ENCODE measurements around the gene PSMB5. TPM values are rescaled to one million over a fixed set of nuclear protein-coding genes. Genes with fewer than 3 reads are reported as not detected.

The PSMB5 gene
- total and polyA plus RNA-seq, 8 donors = 29.6 to 62.9 (median 45.9) TPM

DNA sequence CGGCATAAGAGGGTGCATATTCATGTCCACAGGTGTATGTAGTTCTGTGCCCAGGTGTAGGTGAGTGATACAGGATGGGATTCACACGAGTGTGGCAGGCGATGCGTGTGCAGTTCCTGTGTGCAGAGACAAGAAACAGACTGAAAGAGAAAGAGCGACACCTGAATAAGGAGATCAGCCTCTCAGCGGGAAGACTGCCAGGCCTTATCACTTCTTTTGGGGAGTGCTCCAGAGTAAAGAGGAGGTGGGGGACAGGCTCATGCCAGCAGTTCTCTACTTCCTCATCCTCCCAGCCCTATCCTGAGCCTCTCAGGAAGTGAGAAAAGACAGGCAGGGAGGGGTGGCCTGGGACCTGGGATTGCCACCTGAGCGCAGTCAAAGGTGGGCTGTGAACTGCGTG lies 10.1 kb upstream of the PSMB5 start:
- H3K4me3 ChIP-seq = no peak overlapping the region
- intact Hi-C loops (cut with DNase I) = loop anchor here in 1 of 3 donors (5.0 kb wide), 1 partner anchor 48 kb away; no protein-coding TSS in a partner anchor

DNA sequence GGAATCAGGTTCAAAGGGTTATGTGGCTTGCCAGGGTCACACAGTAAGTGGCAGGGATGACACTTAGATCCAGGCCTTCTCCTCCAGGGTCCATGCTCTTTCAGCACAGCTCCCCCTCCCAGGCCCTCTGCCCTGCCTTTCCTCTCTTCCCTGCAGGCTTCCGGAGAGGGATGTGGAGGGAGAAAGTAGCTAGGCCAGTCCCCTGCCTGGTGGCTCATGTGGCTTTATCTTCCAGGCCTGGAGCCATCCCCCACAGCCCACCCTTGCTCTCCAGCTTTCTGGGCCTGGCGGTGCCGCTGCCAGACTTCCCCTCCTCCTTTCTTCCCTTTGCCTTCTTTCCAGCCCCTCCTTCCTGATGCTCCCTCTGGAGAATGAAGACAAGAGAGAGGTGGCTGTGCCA lies 9.1 kb upstream of the PSMB5 start:
- TF ChIP-seq, protein P1, sequence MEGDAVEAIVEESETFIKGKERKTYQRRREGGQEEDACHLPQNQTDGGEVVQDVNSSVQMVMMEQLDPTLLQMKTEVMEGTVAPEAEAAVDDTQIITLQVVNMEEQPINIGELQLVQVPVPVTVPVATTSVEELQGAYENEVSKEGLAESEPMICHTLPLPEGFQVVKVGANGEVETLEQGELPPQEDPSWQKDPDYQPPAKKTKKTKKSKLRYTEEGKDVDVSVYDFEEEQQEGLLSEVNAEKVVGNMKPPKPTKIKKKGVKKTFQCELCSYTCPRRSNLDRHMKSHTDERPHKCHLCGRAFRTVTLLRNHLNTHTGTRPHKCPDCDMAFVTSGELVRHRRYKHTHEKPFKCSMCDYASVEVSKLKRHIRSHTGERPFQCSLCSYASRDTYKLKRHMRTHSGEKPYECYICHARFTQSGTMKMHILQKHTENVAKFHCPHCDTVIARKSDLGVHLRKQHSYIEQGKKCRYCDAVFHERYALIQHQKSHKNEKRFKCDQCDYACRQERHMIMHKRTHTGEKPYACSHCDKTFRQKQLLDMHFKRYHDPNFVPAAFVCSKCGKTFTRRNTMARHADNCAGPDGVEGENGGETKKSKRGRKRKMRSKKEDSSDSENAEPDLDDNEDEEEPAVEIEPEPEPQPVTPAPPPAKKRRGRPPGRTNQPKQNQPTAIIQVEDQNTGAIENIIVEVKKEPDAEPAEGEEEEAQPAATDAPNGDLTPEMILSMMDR (IDR thresholded peaks at IDR 0.05) = no peak
- no peak for ATAC-seq
- Histone ChIP-seq H3K36me3 (no peaks in the 10 kb centered on the region), H3K9me3 (no peaks in the 10 kb centered on the region), H3K4me3 (no peak overlapping the region), H3K27me3 (no peaks in the 10 kb centered on the region), H3K4me1 (no peaks in the 10 kb centered on the region), H3K27ac (no peak overlapping the region)
- DNase-seq = no peak
- intact Hi-C loops (cut with DNase I) = no loop called here
- 83 to 94% methylated on average over 3 of the region's 3 CpGs for WGBS, 2 donors
- no peak for FAIRE-seq

More for the DNA sequence above, 10.1 kb upstream of the PSMB5 start:
- ATAC-seq = peak in 1 of 4 donors; percentile 12
- Histone ChIP-seq H3K27ac (no peak overlapping the region), H3K27me3 (no peaks in the 10 kb centered on the region), H3K36me3 (no peaks in the 10 kb centered on the region), H3K9me3 (no peaks in the 10 kb centered on the region), H3K4me1 (no peaks in the 10 kb centered on the region)
- no peak for FAIRE-seq
- TF ChIP-seq, protein P1 (IDR thresholded peaks at IDR 0.05) = no peak
- WGBS, 2 donors = 83 to 86% methylated on average over 8 of the region's 8 CpGs
- DNase-seq = no peak

DNA sequence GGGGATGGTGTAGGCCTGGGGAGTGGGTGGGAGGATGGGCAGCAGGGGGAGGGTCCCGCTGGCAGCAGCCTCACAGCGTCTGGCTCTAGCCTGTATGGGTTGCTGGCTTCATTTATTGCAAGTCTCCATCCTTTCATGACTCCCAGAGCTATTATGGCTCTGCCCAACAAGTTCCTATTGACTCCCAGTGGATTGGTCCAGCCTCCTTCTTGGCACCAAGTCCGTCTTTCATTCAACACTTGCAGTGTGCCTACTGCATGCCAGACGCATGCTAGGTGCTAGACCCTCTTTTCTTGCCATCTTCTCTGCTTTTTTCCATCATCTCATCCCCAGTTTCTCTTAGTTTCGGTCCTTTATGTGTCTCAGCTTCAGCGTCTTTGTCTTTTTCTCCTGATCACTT lies 8.4 kb upstream of the PSMB5 start:
- no peak overlapping the region for H3K27ac ChIP-seq
- TF ChIP-seq, protein P1 (IDR thresholded peaks at IDR 0.05) = no peak
- no peaks in the 10 kb centered on the region for H3K4me1 ChIP-seq
- no peaks in the 10 kb centered on the region for H3K9me3 ChIP-seq
- H3K36me3 ChIP-seq = no peaks in the 10 kb centered on the region
- no peaks in the 10 kb centered on the region for H3K27me3 ChIP-seq
- ATAC-seq (no peak), DNase-seq (no peak), FAIRE-seq (no peak)
- no peak overlapping the region for H3K4me3 ChIP-seq
- intact Hi-C loops (cut with DNase I) = no loop called here
- 66 to 80% methylated on average over 6 of the region's 6 CpGs for WGBS, 2 donors

DNA sequence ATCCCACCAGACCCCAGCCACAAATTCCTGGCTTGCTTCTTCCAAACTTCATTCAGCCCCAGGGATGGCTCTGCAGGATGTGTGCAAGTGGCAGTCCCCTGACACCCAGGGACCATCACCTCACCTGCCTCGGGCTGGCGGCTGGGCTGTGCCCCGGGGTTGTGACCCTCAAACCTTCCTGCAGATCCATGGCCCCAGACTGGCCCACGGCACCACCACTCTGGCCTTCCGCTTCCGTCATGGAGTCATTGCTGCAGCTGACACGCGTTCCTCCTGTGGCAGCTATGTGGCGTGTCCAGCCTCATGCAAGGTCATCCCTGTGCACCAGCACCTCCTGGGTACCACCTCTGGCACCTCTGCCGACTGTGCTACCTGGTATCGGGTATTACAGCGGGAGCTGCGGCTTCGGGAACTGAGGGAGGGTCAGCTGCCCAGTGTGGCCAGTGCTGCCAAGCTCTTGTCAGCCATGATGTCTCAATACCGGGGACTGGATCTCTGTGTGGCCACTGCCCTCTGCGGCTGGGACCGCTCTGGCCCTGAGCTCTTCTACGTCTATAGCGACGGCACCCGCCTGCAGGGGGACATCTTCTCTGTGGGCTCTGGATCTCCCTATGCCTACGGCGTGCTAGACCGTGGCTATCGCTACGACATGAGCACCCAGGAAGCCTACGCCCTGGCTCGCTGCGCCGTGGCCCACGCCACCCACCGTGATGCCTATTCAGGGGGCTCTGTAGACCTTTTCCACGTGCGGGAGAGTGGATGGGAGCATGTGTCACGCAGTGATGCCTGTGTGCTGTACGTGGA lies 7.7 kb upstream of the PSMB5 start, which contains the start of gene PSMB11:
TSS of gene PSMB11 (plus strand) at position 51 of the 804 bp plus-strand sequence. CDS start at position 65, 14 bp downstream.
- ATAC-seq (no peak), FAIRE-seq (no peak), DNase-seq (no peak)
- TF ChIP-seq, protein P1 (IDR thresholded peaks at IDR 0.05) = no peak
- Histone ChIP-seq H3K36me3 (no peaks in the 10 kb centered on the region), H3K27ac (no peak within 1 kb of the TSS), H3K4me1 (no peaks in the 10 kb centered on the region), H3K4me3 (no peak within 1 kb of the TSS), H3K9me3 (no peaks in the 10 kb centered on the region), H3K27me3 (no peaks in the 10 kb centered on the region)
- 83 to 90% methylated on average over 36 of the region's 36 CpGs for WGBS, 2 donors
- intact Hi-C loops (cut with DNase I) = no loop called here

DNA sequence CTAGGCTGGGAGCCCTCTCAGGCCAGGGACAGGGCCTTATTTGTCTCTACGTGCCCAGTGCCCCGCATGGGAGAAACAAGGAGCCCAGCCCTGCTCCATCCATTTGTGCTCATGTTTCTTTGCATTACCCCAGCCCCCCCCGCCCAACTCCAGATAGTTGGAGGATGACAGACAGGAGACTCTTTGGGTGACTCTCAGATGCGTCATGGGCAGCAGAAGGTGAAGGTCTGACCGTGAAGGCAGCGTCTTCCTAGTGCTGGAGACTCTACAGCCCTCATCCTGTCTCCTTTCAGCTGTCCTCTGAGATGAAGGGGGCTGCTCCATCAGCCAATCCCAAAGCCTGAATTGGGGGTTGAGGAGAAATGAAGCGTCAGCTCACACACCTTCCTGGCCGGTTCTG lies 7.0 kb upstream of the PSMB5 start:
- FAIRE-seq = no peak
- 69 to 82% methylated on average over 8 of the region's 8 CpGs for WGBS, 2 donors

More for the DNA sequence above, 7.0 kb upstream of the PSMB5 start:
- TF ChIP-seq, protein P1 (IDR thresholded peaks at IDR 0.05) = no peak
- Histone ChIP-seq H3K27ac (no peak overlapping the region), H3K4me3 (no peak overlapping the region), H3K9me3 (no peaks in the 10 kb centered on the region), H3K27me3 (no peaks in the 10 kb centered on the region), H3K36me3 (no peaks in the 10 kb centered on the region), H3K4me1 (no peaks in the 10 kb centered on the region)
- ATAC-seq (no peak), DNase-seq (no peak)
- intact Hi-C loops (cut with DNase I) = no loop called here

Data from pancreas (tissue), 10 donors.